ENCODE data around the gene PCSK2. TPM values are rescaled to one million over a fixed set of nuclear protein-coding genes. Genes with fewer than 3 reads are reported as not detected.

PCSK2 gene
- total RNA-seq, 1 experiment from 2014 or later, result not detected

GRCh38 chr20:17339000-17339399 is 112.2 kb downstream of the PCSK2 start:
- DNase-seq (ENCODE audit: low read depth), result no peak

GRCh38 chr20:17343091-17343490 is 116.3 kb downstream of the PCSK2 start:
- no peak for DNase-seq (ENCODE audit: low read depth)

- DNase-seq (ENCODE audit: low read depth), result peak; percentile 9
Measured at GRCh38 chr20:17343656-17344452, 117.0 kb downstream of the PCSK2 start.

- DNase-seq (ENCODE audit: low read depth), result no peak
Measured at GRCh38 chr20:17344790-17345189, 118.0 kb downstream of the PCSK2 start.

GRCh38 chr20:17345321-17345720 is 118.5 kb downstream of the PCSK2 start:
- no peak for DNase-seq (ENCODE audit: low read depth)

GRCh38 chr20:17350321-17350720 is 123.5 kb downstream of the PCSK2 start:
- DNase-seq (ENCODE audit: low read depth), result no peak

- no peak for DNase-seq (ENCODE audit: low read depth)
Measured at GRCh38 chr20:17357238-17357637, 130.4 kb downstream of the PCSK2 start.

- no peak for DNase-seq (ENCODE audit: low read depth)
Measured at GRCh38 chr20:17358854-17359253, 132.0 kb downstream of the PCSK2 start.

GRCh38 chr20:17364681-17365080 is 137.8 kb downstream of the PCSK2 start:
- no peak for DNase-seq (ENCODE audit: low read depth)

GRCh38 chr20:17365831-17366230 is 139.0 kb downstream of the PCSK2 start:
- DNase-seq (ENCODE audit: low read depth), result no peak

GRCh38 chr20:17369506-17369905 is 142.7 kb downstream of the PCSK2 start:
- no peak for DNase-seq (ENCODE audit: low read depth)

- DNase-seq (ENCODE audit: low read depth), result no peak
Measured at GRCh38 chr20:17372806-17373440, 146.1 kb downstream of the PCSK2 start.

GRCh38 chr20:17374086-17374485 is 147.2 kb downstream of the PCSK2 start:
- no peak for DNase-seq (ENCODE audit: low read depth)

- DNase-seq (ENCODE audit: low read depth), result no peak
Measured at GRCh38 chr20:17376031-17376430, 149.2 kb downstream of the PCSK2 start.

GRCh38 chr20:17377231-17377630 is 150.4 kb downstream of the PCSK2 start:
- DNase-seq (ENCODE audit: low read depth), result no peak

GRCh38 chr20:17379651-17380050 is 152.8 kb downstream of the PCSK2 start:
- no peak for DNase-seq (ENCODE audit: low read depth)

GRCh38 chr20:17380801-17381200 is 154.0 kb downstream of the PCSK2 start:
- DNase-seq (ENCODE audit: low read depth), result no peak

GRCh38 chr20:17381724-17382123 is 154.9 kb downstream of the PCSK2 start:
- no peak for DNase-seq (ENCODE audit: low read depth)

- no peak for DNase-seq (ENCODE audit: low read depth)
Measured at GRCh38 chr20:17385798-17386197, 159.0 kb downstream of the PCSK2 start.

- no peak for DNase-seq (ENCODE audit: low read depth)
Measured at GRCh38 chr20:17390655-17391054, 163.8 kb downstream of the PCSK2 start.

GRCh38 chr20:17391127-17391771 is 164.4 kb downstream of the PCSK2 start:
- DNase-seq (ENCODE audit: low read depth), result no peak

GRCh38 chr20:17394411-17394810 is 167.6 kb downstream of the PCSK2 start:
- no peak for DNase-seq (ENCODE audit: low read depth)

GRCh38 chr20:17395729-17396128 is 168.9 kb downstream of the PCSK2 start:
- no peak for DNase-seq (ENCODE audit: low read depth)

Measured in RPMI7951 (cell line).